Right atrium auricular region (tissue), 2 donors: Measurements from ENCODE around the gene BNC1. TPM values are rescaled to one million over a fixed set of nuclear protein-coding genes. Genes with fewer than 3 reads are reported as not detected.

Experiments
- DNase-seq: peaks from one replicate; pipeline ENCODE4 v3.0.0-alpha.2; 2019; ENCODE audit warnings: low spot score
- H3K27ac ChIP-seq, 2 donors: fragments of 200-600 bp; sonication (generic); 1 replicate in 1 of 2; 2 replicates in 1 of 2; pipeline ENCODE4 v1.5.1; 2016 to 2019
- H3K27me3 ChIP-seq, 2 donors: fragments of 200-600 bp; sonication (generic); one replicate each; pipeline versions ENCODE4 v1.5.1 to v1.6.0; 2017 to 2019
- H3K36me3 ChIP-seq: fragments of 200-600 bp; sonication (generic); one replicate; pipeline ENCODE4 v1.5.1; 2016
- H3K4me1 ChIP-seq, 2 donors: fragments of 200-600 bp; sonication (generic); one replicate each; pipeline versions ENCODE4 v1.5.1 to v1.6.0; 2017 to 2019
- H3K4me3 ChIP-seq, 2 donors: fragments of 200-600 bp; sonication (generic); 1 replicate in 1 of 2; 2 replicates in 1 of 2; pipeline ENCODE4 v1.5.1; 2017 to 2019; ENCODE audit warnings: mild to moderate bottlenecking in 1 of 2, moderate library complexity in 1 of 2
- H3K9me3 ChIP-seq, 2 donors: fragments of 200-600 bp; sonication (generic); one replicate each; pipeline ENCODE4 v1.5.1; 2019
- CTCF ChIP-seq, 2 donors: fragments of 200-600 bp; sonication (generic); IDR thresholded peaks; one replicate each; pipeline ENCODE4 v1.5.1; 2019; ENCODE audit warnings: antibody characterized with exemption in 2 of 2
- total RNA-seq, 2 donors: library from RNA; depleted of rRNA; stranded (reverse); fragments of >200 nt; gene quantifications; one replicate each; pipeline ENCODE4 v1.1.0, GENCODE V29; 2016

The BNC1 gene
- total RNA-seq, 2 donors from 2014 or later = 5.4 to 15.6 TPM

GRCh38 chr15:83320844-83321243 is 36.4 kb upstream of the BNC1 start:
- Histone ChIP-seq H3K4me1 (no peaks in the 10 kb centered on the region), H3K36me3 (no peaks in the 10 kb centered on the region), H3K27me3 (no peaks in the 10 kb centered on the region), H3K4me3 (no peak overlapping the region), H3K27ac (no peak overlapping the region), H3K9me3 (no peaks in the 10 kb centered on the region)
- TF ChIP-seq CTCF (IDR thresholded peaks at IDR 0.05) = no peak
- no peak for DNase-seq

GRCh38 chr15:83320404-83320803 is 35.9 kb upstream of the BNC1 start:
- Histone ChIP-seq H3K27me3 (no peaks in the 10 kb centered on the region), H3K36me3 (no peaks in the 10 kb centered on the region), H3K4me1 (no peaks in the 10 kb centered on the region), H3K9me3 (no peaks in the 10 kb centered on the region), H3K4me3 (no peak overlapping the region), H3K27ac (no peak overlapping the region)
- DNase-seq = no peak
- no peak for TF ChIP-seq CTCF (IDR thresholded peaks at IDR 0.05)

GRCh38 chr15:83319771-83320170 is 35.3 kb upstream of the BNC1 start:
- H3K4me3 ChIP-seq = no peak overlapping the region
- no peak for DNase-seq
- H3K27ac ChIP-seq = no peak overlapping the region
- H3K27me3 ChIP-seq = no peaks in the 10 kb centered on the region
- no peaks in the 10 kb centered on the region for H3K4me1 ChIP-seq
- no peaks in the 10 kb centered on the region for H3K9me3 ChIP-seq
- H3K36me3 ChIP-seq = no peaks in the 10 kb centered on the region
- no peak for TF ChIP-seq CTCF (IDR thresholded peaks at IDR 0.05)

GRCh38 chr15:83318861-83319415 is 34.5 kb upstream of the BNC1 start:
- H3K4me1 ChIP-seq = no peaks in the 10 kb centered on the region
- no peaks in the 10 kb centered on the region for H3K27me3 ChIP-seq
- no peak overlapping the region for H3K27ac ChIP-seq
- no peaks in the 10 kb centered on the region for H3K9me3 ChIP-seq
- no peak overlapping the region for H3K4me3 ChIP-seq
- DNase-seq = no peak
- no peaks in the 10 kb centered on the region for H3K36me3 ChIP-seq
- TF ChIP-seq CTCF (IDR thresholded peaks at IDR 0.05) = no peak

- Histone ChIP-seq H3K9me3 (no peaks in the 10 kb centered on the region), H3K27me3 (no peaks in the 10 kb centered on the region), H3K27ac (no peak overlapping the region), H3K36me3 (no peaks in the 10 kb centered on the region), H3K4me1 (no peaks in the 10 kb centered on the region), H3K4me3 (no peak overlapping the region)
- no peak for TF ChIP-seq CTCF (IDR thresholded peaks at IDR 0.05)
- no peak for DNase-seq
These were observed 33.6 kb upstream of the BNC1 start for GRCh38 chr15:83318036-83318435.

- Histone ChIP-seq H3K36me3 (no peaks in the 10 kb centered on the region), H3K9me3 (no peaks in the 10 kb centered on the region), H3K27ac (no peak overlapping the region), H3K4me3 (no peak overlapping the region), H3K27me3 (no peaks in the 10 kb centered on the region), H3K4me1 (no peaks in the 10 kb centered on the region)
- DNase-seq = no peak
- no peak for TF ChIP-seq CTCF (IDR thresholded peaks at IDR 0.05)
These were observed 27.6 kb upstream of the BNC1 start for GRCh38 chr15:83312071-83312470.
